GM23248 (cell line): ENCODE data around the gene MAP6. TPM values are rescaled to one million over a fixed set of nuclear protein-coding genes. Genes with fewer than 3 reads are reported as not detected.

Experiments used
- DNase-seq: peaks from one replicate; pipeline ENCODE4 v3.0.0-alpha.2; 2015
- H2AFZ ChIP-seq: fragments of 200-600 bp; sonication (generic); 2 replicates; pipeline ENCODE4 v1.6.1; 2016; ENCODE audit warnings: antibody characterized with exemption
- H3F3A ChIP-seq: fragments of 200-600 bp; sonication (generic); 2 replicates; pipeline ENCODE4 v1.6.1; 2016; ENCODE audit warnings: mild to moderate bottlenecking, antibody characterized with exemption, mixed run types; ENCODE audit not compliant: insufficient read depth
- H3K27ac ChIP-seq: fragments of 200-600 bp; sonication (generic); 2 replicates; pipeline ENCODE4 v1.5.1; 2016; ENCODE audit warnings: mild to moderate bottlenecking
- H3K27me3 ChIP-seq: fragments of 200-600 bp; sonication (generic); replicated peaks from 2 replicates; pipeline ENCODE4 v1.6.1; 2016; ENCODE audit warnings: mild to moderate bottlenecking; ENCODE audit not compliant: insufficient read depth
- H3K36me3 ChIP-seq: fragments of 200-600 bp; sonication (generic); 2 replicates; pipeline ENCODE4 v1.6.1; 2016; ENCODE audit warnings: low read depth, mild to moderate bottlenecking
- H3K4me1 ChIP-seq: fragments of 200-600 bp; sonication (generic); 2 replicates; pipeline ENCODE4 v1.6.1; 2016; ENCODE audit warnings: mild to moderate bottlenecking; ENCODE audit not compliant: insufficient read depth
- H3K4me2 ChIP-seq: fragments of 200-600 bp; sonication (generic); one replicate; pipeline ENCODE4 v1.6.1; 2016; ENCODE audit warnings: mild to moderate bottlenecking; ENCODE audit not compliant: unreplicated experiment
- H3K4me3 ChIP-seq: fragments of 200-600 bp; sonication (generic); 2 replicates; pipeline ENCODE4 v1.5.1; 2016; ENCODE audit warnings: mild to moderate bottlenecking
- H3K79me2 ChIP-seq: fragments of 200-600 bp; sonication (generic); 2 replicates; pipeline ENCODE4 v1.6.1; 2016; ENCODE audit warnings: mild to moderate bottlenecking; ENCODE audit not compliant: insufficient read depth
- H3K9ac ChIP-seq: fragments of 200-600 bp; sonication (generic); 2 replicates; pipeline ENCODE4 v1.6.1; 2016; ENCODE audit warnings: mild to moderate bottlenecking
- H3K9me2 ChIP-seq: fragments of 200-600 bp; sonication (generic); 2 replicates; pipeline ENCODE4 v1.6.1; 2016; ENCODE audit warnings: mixed run types, mild to moderate bottlenecking, moderate library complexity; ENCODE audit not compliant: insufficient read depth
- H3K9me3 ChIP-seq: fragments of 200-600 bp; sonication (generic); one replicate; pipeline ENCODE4 v1.6.1; 2017; ENCODE audit warnings: low read depth
- H4K20me1 ChIP-seq: fragments of 200-600 bp; sonication (generic); 2 replicates; pipeline ENCODE4 v1.6.0; 2016; ENCODE audit not compliant: insufficient read depth
- EZH2 ChIP-seq: fragments of 200-600 bp; sonication (generic); IDR thresholded peaks from 2 replicates; pipeline ENCODE4 v1.6.1; 2018; ENCODE audit warnings: antibody characterized with exemption, mild to moderate bottlenecking; ENCODE audit not compliant: insufficient read depth, poor library complexity, severe bottlenecking
- EZH2phosphoT487 ChIP-seq: fragments of 200-600 bp; sonication (generic); IDR thresholded peaks from 2 replicates; pipeline ENCODE4 v1.6.1; 2018; ENCODE audit warnings: antibody characterized with exemption, moderate library complexity, mild to moderate bottlenecking, low read depth; ENCODE audit not compliant: insufficient read depth
- WGBS, 2 experiments: methylation state at CpG; one replicate each; pipeline ENCODE4 v1.1.6; 2015 to 2017; ENCODE audit warnings: low lambda C conversion rate in 2 of 2, low coverage in 1 of 2; ENCODE audit errors: missing lambda C conversion rate in 2 of 2; 5-methylcytosine and 5-hydroxymethylcytosine counted together
- in situ Hi-C: fragments of 300-500 bp; cut with MboI; formaldehyde crosslinking; loops from 2 replicates; pipeline ENCODE4 v1.15.0; 2020
- polyA plus RNA-seq: library from polyadenylated mRNA; unstranded; fragments of >200 nt; fragmentation: Nextera tagmentation; extraction: Ambion mirVana; gene quantifications from 2 replicates; pipeline ENCODE4 v1.2.1, GENCODE V29; 2016
- total RNA-seq: library from RNA; depleted of rRNA; stranded (reverse); fragments of >200 nt; shearing (Covaris generic); gene quantifications from 2 replicates; pipeline ENCODE4 v1.2.3, GENCODE V29; 2014

MAP6 gene
- total and polyA plus RNA-seq, 2 experiments from 2014 or later: 3.4 to 5.2 TPM

GRCh38 chr11:75562048-75562835 lies 106.6 kb downstream of the MAP6 start, which contains the start of gene SERPINH1:
Gene SERPINH1 (plus strand): TSS chr11:75562253. CDS start chr11:75566350, 4,097 bp downstream.
- Histone ChIP-seq H3K9me3 (no peaks in the 10 kb centered on the region), H3F3A (peaks cover 68% of the 10 kb centered on the region), H3K79me2 (peaks cover 53% of the 10 kb centered on the region), H3K4me2 (peak within 1 kb of the TSS; percentile 94), H2AFZ (peak within 1 kb of the TSS; percentile 73), H3K9ac (peak within 1 kb of the TSS; percentile 99), H3K9me2 (no peaks in the 10 kb centered on the region), H3K36me3 (peaks cover 5% of the 10 kb centered on the region), H3K27me3 (no peaks in the 10 kb centered on the region), H4K20me1 (no peaks in the 10 kb centered on the region), H3K27ac (peak within 1 kb of the TSS; percentile 98), H3K4me1 (peaks cover 70% of the 10 kb centered on the region), H3K4me3 (peak within 1 kb of the TSS; percentile 87)
- peak; percentile 96 for DNase-seq
- TF ChIP-seq EZH2: no peak
- TF ChIP-seq EZH2phosphoT487: no peak
- in situ Hi-C loops: no loop called here
- WGBS, 2 experiments: 1 to 4% methylated on average over 25 to 48 of the region's 51 CpGs

- WGBS, 2 experiments: 19 to 36% methylated on average over 11 to 21 of the region's 21 CpGs
Measured at GRCh38 chr11:75561426-75562047, 107.3 kb downstream of the MAP6 start.

GRCh38 chr11:75560644-75561043 lies 108.2 kb downstream of the MAP6 start:
- Histone ChIP-seq H2AFZ (0 out of 2 replicates have a peak overlapping the region, but pooled peaks have one; percentile 18), H3K4me3 (no peak overlapping the region), H3K4me1 (peaks cover 59% of the 10 kb centered on the region), H3K4me2 (peak overlapping the region; percentile 31), H3K9ac (peak overlapping the region; percentile 99), H3F3A (peaks cover 64% of the 10 kb centered on the region), H3K9me3 (no peaks in the 10 kb centered on the region), H3K36me3 (no peaks in the 10 kb centered on the region), H3K79me2 (peaks cover 37% of the 10 kb centered on the region), H4K20me1 (no peaks in the 10 kb centered on the region), H3K27ac (peak overlapping the region; percentile 98), H3K9me2 (no peaks in the 10 kb centered on the region), H3K27me3 (no peaks in the 10 kb centered on the region)
- 4 to 15% methylated on average over 1 of the region's 1 CpG for WGBS, 2 experiments
- peak; percentile 84 for DNase-seq
- no peak for TF ChIP-seq EZH2phosphoT487
- no peak for TF ChIP-seq EZH2
- in situ Hi-C loops: no loop called here

More at GRCh38 chr11:75561426-75562047, 107.3 kb downstream of the MAP6 start:
- in situ Hi-C loops: no loop called here
- Histone ChIP-seq H3F3A (peaks cover 66% of the 10 kb centered on the region), H3K4me3 (peak overlapping the region; percentile 87), H2AFZ (peak overlapping the region; percentile 73), H3K9ac (peak overlapping the region; percentile 99), H3K9me2 (no peaks in the 10 kb centered on the region), H3K27me3 (no peaks in the 10 kb centered on the region), H4K20me1 (no peaks in the 10 kb centered on the region), H3K4me2 (peak overlapping the region; percentile 94), H3K9me3 (no peaks in the 10 kb centered on the region), H3K27ac (peak overlapping the region; percentile 98), H3K36me3 (no peaks in the 10 kb centered on the region), H3K4me1 (peaks cover 65% of the 10 kb centered on the region), H3K79me2 (peaks cover 46% of the 10 kb centered on the region)
- TF ChIP-seq EZH2phosphoT487: no peak
- TF ChIP-seq EZH2: no peak
- DNase-seq: peak; percentile 13

GRCh38 chr11:75558939-75559843 lies 109.6 kb downstream of the MAP6 start:
- peak overlapping the region; percentile 51 for H3K4me3 ChIP-seq
- H3K9me2 ChIP-seq: no peaks in the 10 kb centered on the region
- H3K9ac ChIP-seq: peak overlapping the region; percentile 78
- H3K4me1 ChIP-seq: peaks cover 56% of the 10 kb centered on the region
- no peaks in the 10 kb centered on the region for H3K36me3 ChIP-seq
- DNase-seq: peak; percentile 78
- peak overlapping the region; percentile 75 for H2AFZ ChIP-seq
- peak overlapping the region; percentile 98 for H3K27ac ChIP-seq
- peaks cover 59% of the 10 kb centered on the region for H3F3A ChIP-seq
- peaks cover 23% of the 10 kb centered on the region for H3K79me2 ChIP-seq
- peak overlapping the region; percentile 73 for H3K4me2 ChIP-seq
- H4K20me1 ChIP-seq: no peaks in the 10 kb centered on the region
- H3K27me3 ChIP-seq: no peaks in the 10 kb centered on the region
- WGBS, 2 experiments: 3 to 11% methylated on average over 8 of the region's 8 CpGs
- no peaks in the 10 kb centered on the region for H3K9me3 ChIP-seq
- in situ Hi-C loops: no loop called here
- no peak for TF ChIP-seq EZH2
- TF ChIP-seq EZH2phosphoT487: no peak
